ENCODE results near the gene NFIA. TPM values are rescaled to one million over a fixed set of nuclear protein-coding genes. Genes with fewer than 3 reads are reported as not detected.

Gene NFIA
- polyA plus RNA-seq, 3 donors: 1.4 to 5.3 (median 2.4) TPM

GRCh38 chr1:61140778-61141177, 58.4 kb downstream of the NFIA start:
- Histone ChIP-seq H3K27me3 (ENCODE audit: control insufficient read depth in 2 of 2, insufficient read depth in 2 of 2, low read length in 2 of 2) (no peaks in the 10 kb centered on the region), H3K9ac (ENCODE audit: insufficient read depth, low read length, poor library complexity, severe bottlenecking) (no peak overlapping the region), H3K4me1 (ENCODE audit: control insufficient read depth in 1 of 2, insufficient read depth in 2 of 2, low read length in 2 of 2) (peaks cover 22 to 31% of the 10 kb centered on the region in 2 donors), H3K9me3 (replicated peaks in 1 of 2; ENCODE audit: control insufficient read depth in 1 of 2, insufficient read depth in 1 of 2, low read length in 2 of 2) (no peaks in the 10 kb centered on the region), H3K79me2 (ENCODE audit: insufficient read depth, low read length) (no peaks in the 10 kb centered on the region), H4K20me1 (ENCODE audit: insufficient read depth, low read length) (no peaks in the 10 kb centered on the region), H2AFZ (ENCODE audit: insufficient read depth, low read depth, low read length, poor library complexity, severe bottlenecking) (no peak overlapping the region), H3K27ac (ENCODE audit: low read depth in 1 of 2, low read length in 2 of 2) (no peak overlapping the region), H3K4me2 (replicated peaks; ENCODE audit: extremely low read depth, low read length, poor library complexity, severe bottlenecking) (no peak overlapping the region), H3K4me3 (replicated peaks in 1 of 3; ENCODE audit: low read depth in 2 of 3, low read length in 3 of 3) (no peak overlapping the region), H3K36me3 (replicated peaks in 1 of 2; ENCODE audit: control insufficient read depth in 1 of 2, insufficient read depth in 2 of 2, low read length in 2 of 2) (no peaks in the 10 kb centered on the region)
- no peak overlapping the region for H3K4me3 Mint-ChIP-seq
- TF ChIP-seq, protein P1, sequence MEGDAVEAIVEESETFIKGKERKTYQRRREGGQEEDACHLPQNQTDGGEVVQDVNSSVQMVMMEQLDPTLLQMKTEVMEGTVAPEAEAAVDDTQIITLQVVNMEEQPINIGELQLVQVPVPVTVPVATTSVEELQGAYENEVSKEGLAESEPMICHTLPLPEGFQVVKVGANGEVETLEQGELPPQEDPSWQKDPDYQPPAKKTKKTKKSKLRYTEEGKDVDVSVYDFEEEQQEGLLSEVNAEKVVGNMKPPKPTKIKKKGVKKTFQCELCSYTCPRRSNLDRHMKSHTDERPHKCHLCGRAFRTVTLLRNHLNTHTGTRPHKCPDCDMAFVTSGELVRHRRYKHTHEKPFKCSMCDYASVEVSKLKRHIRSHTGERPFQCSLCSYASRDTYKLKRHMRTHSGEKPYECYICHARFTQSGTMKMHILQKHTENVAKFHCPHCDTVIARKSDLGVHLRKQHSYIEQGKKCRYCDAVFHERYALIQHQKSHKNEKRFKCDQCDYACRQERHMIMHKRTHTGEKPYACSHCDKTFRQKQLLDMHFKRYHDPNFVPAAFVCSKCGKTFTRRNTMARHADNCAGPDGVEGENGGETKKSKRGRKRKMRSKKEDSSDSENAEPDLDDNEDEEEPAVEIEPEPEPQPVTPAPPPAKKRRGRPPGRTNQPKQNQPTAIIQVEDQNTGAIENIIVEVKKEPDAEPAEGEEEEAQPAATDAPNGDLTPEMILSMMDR (IDR thresholded peaks at IDR 0.05): no peak
- intact Hi-C loops (cut with micrococcal nuclease): no loop called here
- peaks cover 0 to 5% of the 10 kb centered on the region in 2 donors for H3K36me3 Mint-ChIP-seq
- peaks cover 0 to 1% (median 0%) of the 10 kb centered on the region in 3 donors for H3K27me3 Mint-ChIP-seq (ENCODE audit: low read depth in 3 of 3)
- H3K4me1 Mint-ChIP-seq: peaks cover 29% of the 10 kb centered on the region
- peak overlapping the region in 1 of 7 donors; percentile 58 for H3K27ac Mint-ChIP-seq
- no CpG with 5 or more reads among the region's 3 CpGs for WGBS (ENCODE audit: insufficient coverage)
- DNase-seq: no peak
- no peaks in the 10 kb centered on the region for H3K9me3 Mint-ChIP-seq

- Histone ChIP-seq H3K27ac (ENCODE audit: low read depth in 1 of 2, low read length in 2 of 2) (no peak overlapping the region), H3K36me3 (replicated peaks in 1 of 2; ENCODE audit: control insufficient read depth in 1 of 2, insufficient read depth in 2 of 2, low read length in 2 of 2) (no peaks in the 10 kb centered on the region), H3K4me1 (ENCODE audit: control insufficient read depth in 1 of 2, insufficient read depth in 2 of 2, low read length in 2 of 2) (peaks cover 22 to 31% of the 10 kb centered on the region in 2 donors), H3K4me2 (replicated peaks; ENCODE audit: extremely low read depth, low read length, poor library complexity, severe bottlenecking) (no peak overlapping the region), H4K20me1 (ENCODE audit: insufficient read depth, low read length) (no peaks in the 10 kb centered on the region), H3K4me3 (replicated peaks in 1 of 3; ENCODE audit: low read depth in 2 of 3, low read length in 3 of 3) (no peak overlapping the region), H3K9ac (ENCODE audit: insufficient read depth, low read length, poor library complexity, severe bottlenecking) (no peak overlapping the region), H3K79me2 (ENCODE audit: insufficient read depth, low read length) (no peaks in the 10 kb centered on the region), H3K27me3 (ENCODE audit: control insufficient read depth in 2 of 2, insufficient read depth in 2 of 2, low read length in 2 of 2) (no peaks in the 10 kb centered on the region), H2AFZ (ENCODE audit: insufficient read depth, low read depth, low read length, poor library complexity, severe bottlenecking) (no peak overlapping the region), H3K9me3 (replicated peaks in 1 of 2; ENCODE audit: control insufficient read depth in 1 of 2, insufficient read depth in 1 of 2, low read length in 2 of 2) (no peaks in the 10 kb centered on the region)
- H3K27me3 Mint-ChIP-seq (ENCODE audit: low read depth in 3 of 3): peaks cover 0 to 1% (median 0%) of the 10 kb centered on the region in 3 donors
- no peaks in the 10 kb centered on the region for H3K9me3 Mint-ChIP-seq
- no peak overlapping the region for H3K27ac Mint-ChIP-seq
- H3K4me1 Mint-ChIP-seq: peaks cover 29% of the 10 kb centered on the region
- TF ChIP-seq, protein P1 (IDR thresholded peaks at IDR 0.05): no peak
- no peak overlapping the region for H3K4me3 Mint-ChIP-seq
- peaks cover 0 to 5% of the 10 kb centered on the region in 2 donors for H3K36me3 Mint-ChIP-seq
- DNase-seq: peak in 2 of 3 donors; percentile 18 to 55
- intact Hi-C loops (cut with micrococcal nuclease): no loop called here
- 70% methylated on average over 5 of the region's 9 CpGs for WGBS (ENCODE audit: insufficient coverage)
Observed at GRCh38 chr1:61141288-61142042, 59.1 kb downstream of the NFIA start.
